MM.1S (cell line): ENCODE results near the gene C1orf198.

Experiments
- DNase-seq: peaks from one replicate; pipeline ENCODE4 v3.0.0-alpha.2; 2015
- H2AFZ ChIP-seq: fragments of 300-600 bp; sonication (generic); 2 replicates; pipeline ENCODE4 v1.6.0; 2016; ENCODE audit warnings: antibody characterized with exemption, low read length
- H3F3A ChIP-seq: fragments of 300-600 bp; sonication (generic); 2 replicates; pipeline ENCODE4 v1.6.1; 2016; ENCODE audit warnings: mild to moderate bottlenecking, antibody characterized with exemption, low read length, moderate library complexity, mixed read lengths; ENCODE audit not compliant: insufficient read depth
- H3K27ac ChIP-seq: fragments of 300-600 bp; sonication (generic); 2 replicates; pipeline ENCODE4 v1.5.1; 2016; ENCODE audit warnings: mild to moderate bottlenecking, low read length
- H3K27me3 ChIP-seq: fragments of 300-600 bp; sonication (generic); replicated peaks from 2 replicates; pipeline ENCODE4 v1.6.0; 2016; ENCODE audit warnings: low read length; ENCODE audit not compliant: insufficient read depth
- H3K36me3 ChIP-seq: fragments of 300-600 bp; sonication (generic); replicated peaks from 2 replicates; pipeline ENCODE4 v1.6.1; 2016; ENCODE audit warnings: mild to moderate bottlenecking, low read length, mixed read lengths; ENCODE audit not compliant: insufficient read depth
- H3K4me1 ChIP-seq: fragments of 300-600 bp; sonication (generic); 2 replicates; pipeline ENCODE4 v1.6.1; 2016; ENCODE audit warnings: low read length, mixed read lengths
- H3K4me2 ChIP-seq: fragments of 300-600 bp; sonication (generic); 2 replicates; pipeline ENCODE4 v1.6.0; 2016; ENCODE audit warnings: low read depth, low read length
- H3K4me3 ChIP-seq: fragments of 300-600 bp; sonication (generic); 2 replicates; pipeline ENCODE4 v1.5.1; 2016; ENCODE audit warnings: low read length, mixed read lengths
- H3K79me2 ChIP-seq: fragments of 300-600 bp; sonication (generic); 2 replicates; pipeline ENCODE4 v1.6.1; 2016; ENCODE audit warnings: mixed run types, low read length, mixed read lengths
- H3K9ac ChIP-seq: fragments of 300-600 bp; sonication (generic); 2 replicates; pipeline ENCODE4 v1.6.1; 2016; ENCODE audit warnings: low read length, mixed read lengths
- H3K9me2 ChIP-seq: fragments of 300-600 bp; sonication (generic); replicated peaks from 2 replicates; pipeline ENCODE4 v1.6.1; 2016; ENCODE audit warnings: mild to moderate bottlenecking, low read length, mixed read lengths; ENCODE audit not compliant: insufficient read depth
- H3K9me3 ChIP-seq: fragments of 300-600 bp; sonication (generic); replicated peaks from 2 replicates; pipeline ENCODE4 v1.6.1; 2016; ENCODE audit warnings: mild to moderate bottlenecking, low read length, mixed read lengths; ENCODE audit not compliant: insufficient read depth
- H4K20me1 ChIP-seq: fragments of 300-600 bp; sonication (generic); 2 replicates; pipeline ENCODE4 v1.6.1; 2016; ENCODE audit warnings: mild to moderate bottlenecking, low read length, moderate library complexity, mixed read lengths; ENCODE audit not compliant: insufficient read depth
- EZH2 ChIP-seq: fragments of 300-600 bp; sonication (generic); optimal IDR thresholded peaks from 2 replicates; pipeline ENCODE3; 2017; ENCODE audit warnings: low read depth, mild to moderate bottlenecking, antibody characterized with exemption, low read length, mixed read lengths
- EZH2phosphoT487 ChIP-seq: fragments of 300-600 bp; sonication (generic); IDR thresholded peaks from 2 replicates; pipeline ENCODE4 v1.6.1; 2018; ENCODE audit warnings: antibody characterized with exemption, low read length
- TF ChIP-seq, protein P1 (sequence below): fragments of 300-600 bp; sonication (generic); IDR thresholded peaks from 2 replicates; pipeline ENCODE4 v1.5.1; 2016; ENCODE audit warnings: antibody characterized with exemption, low read length, mixed read lengths

Gene C1orf198

GRCh38 chr1:230877924-230878590 lies 9.7 kb upstream of the C1orf198 start:
- H3K4me2 ChIP-seq: no peak overlapping the region
- H3K27me3 ChIP-seq: no peaks in the 10 kb centered on the region
- H2AFZ ChIP-seq: no peak overlapping the region
- H3K79me2 ChIP-seq: no peaks in the 10 kb centered on the region
- TF ChIP-seq, protein P1, sequence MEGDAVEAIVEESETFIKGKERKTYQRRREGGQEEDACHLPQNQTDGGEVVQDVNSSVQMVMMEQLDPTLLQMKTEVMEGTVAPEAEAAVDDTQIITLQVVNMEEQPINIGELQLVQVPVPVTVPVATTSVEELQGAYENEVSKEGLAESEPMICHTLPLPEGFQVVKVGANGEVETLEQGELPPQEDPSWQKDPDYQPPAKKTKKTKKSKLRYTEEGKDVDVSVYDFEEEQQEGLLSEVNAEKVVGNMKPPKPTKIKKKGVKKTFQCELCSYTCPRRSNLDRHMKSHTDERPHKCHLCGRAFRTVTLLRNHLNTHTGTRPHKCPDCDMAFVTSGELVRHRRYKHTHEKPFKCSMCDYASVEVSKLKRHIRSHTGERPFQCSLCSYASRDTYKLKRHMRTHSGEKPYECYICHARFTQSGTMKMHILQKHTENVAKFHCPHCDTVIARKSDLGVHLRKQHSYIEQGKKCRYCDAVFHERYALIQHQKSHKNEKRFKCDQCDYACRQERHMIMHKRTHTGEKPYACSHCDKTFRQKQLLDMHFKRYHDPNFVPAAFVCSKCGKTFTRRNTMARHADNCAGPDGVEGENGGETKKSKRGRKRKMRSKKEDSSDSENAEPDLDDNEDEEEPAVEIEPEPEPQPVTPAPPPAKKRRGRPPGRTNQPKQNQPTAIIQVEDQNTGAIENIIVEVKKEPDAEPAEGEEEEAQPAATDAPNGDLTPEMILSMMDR: no peak
- TF ChIP-seq EZH2 (no peak), EZH2phosphoT487 (no peak)
- H3K4me3 ChIP-seq: no peak overlapping the region
- no peaks in the 10 kb centered on the region for H3K9me2 ChIP-seq
- no peaks in the 10 kb centered on the region for H3K4me1 ChIP-seq
- no peaks in the 10 kb centered on the region for H3F3A ChIP-seq
- no peaks in the 10 kb centered on the region for H3K9me3 ChIP-seq
- no peaks in the 10 kb centered on the region for H3K36me3 ChIP-seq
- H3K9ac ChIP-seq: no peak overlapping the region
- DNase-seq: no peak
- no peak overlapping the region for H3K27ac ChIP-seq
- H4K20me1 ChIP-seq: no peaks in the 10 kb centered on the region

DNA sequence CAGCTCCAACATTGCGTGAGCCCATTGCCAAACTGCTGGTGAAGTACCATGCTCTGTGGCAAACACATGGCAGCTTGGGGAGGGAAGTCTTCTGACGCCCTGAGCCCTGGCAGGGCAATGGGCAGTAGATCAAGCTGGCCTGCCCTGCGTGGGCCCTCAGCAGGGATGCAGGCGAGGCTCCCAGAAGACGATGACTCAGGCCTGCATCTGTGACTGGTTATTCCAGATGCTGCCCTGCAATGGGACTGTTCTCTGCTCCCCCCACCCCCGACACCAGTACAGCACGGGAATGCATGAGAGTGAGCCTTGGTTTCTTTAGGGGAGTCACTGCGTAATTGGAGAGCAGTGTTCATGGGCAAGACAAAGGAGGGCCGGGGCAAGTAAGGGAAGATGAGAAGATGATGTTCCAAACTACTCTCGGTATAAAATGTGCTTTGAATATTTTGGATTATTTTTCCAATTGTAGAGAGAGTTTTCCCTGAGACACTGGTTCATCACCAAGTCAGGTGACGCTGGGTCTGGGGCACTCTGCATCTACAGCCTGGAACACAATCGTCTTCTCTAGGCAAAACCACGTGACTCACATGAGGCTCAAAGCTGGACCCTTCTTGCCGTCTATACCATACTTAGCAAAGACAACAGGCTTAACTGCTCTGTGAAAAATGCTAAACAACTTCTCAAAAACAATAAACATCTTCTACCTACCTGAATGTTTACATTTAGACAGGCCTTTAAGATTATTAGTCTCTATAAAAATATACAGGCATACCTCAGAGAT lies 9.0 kb upstream of the C1orf198 start:
- Histone ChIP-seq H3K79me2 (no peaks in the 10 kb centered on the region), H3K27ac (no peak overlapping the region), H2AFZ (no peak overlapping the region), H4K20me1 (no peaks in the 10 kb centered on the region), H3K9me2 (no peaks in the 10 kb centered on the region), H3K27me3 (no peaks in the 10 kb centered on the region), H3K4me3 (no peak overlapping the region), H3K36me3 (no peaks in the 10 kb centered on the region), H3K4me2 (no peak overlapping the region), H3K9ac (no peak overlapping the region), H3K4me1 (no peaks in the 10 kb centered on the region), H3F3A (no peaks in the 10 kb centered on the region), H3K9me3 (no peaks in the 10 kb centered on the region)
- DNase-seq: no peak
- TF ChIP-seq EZH2phosphoT487 (no peak), EZH2 (no peak)
- TF ChIP-seq, protein P1: no peak

GRCh38 chr1:230876660-230877059 lies 8.3 kb upstream of the C1orf198 start:
- Histone ChIP-seq H3K79me2 (no peaks in the 10 kb centered on the region), H3F3A (no peaks in the 10 kb centered on the region), H3K9ac (no peak overlapping the region), H3K36me3 (no peaks in the 10 kb centered on the region), H4K20me1 (no peaks in the 10 kb centered on the region), H3K27me3 (no peaks in the 10 kb centered on the region), H3K4me2 (no peak overlapping the region), H3K9me3 (no peaks in the 10 kb centered on the region), H3K4me3 (no peak overlapping the region), H3K27ac (no peak overlapping the region), H3K4me1 (no peaks in the 10 kb centered on the region), H2AFZ (no peak overlapping the region), H3K9me2 (no peaks in the 10 kb centered on the region)
- TF ChIP-seq, protein P1: no peak
- TF ChIP-seq EZH2 (no peak), EZH2phosphoT487 (no peak)
- no peak for DNase-seq
